Non-pigmented ciliary epithelial cell (primary cell): ENCODE data around the gene PDE4A.

Experiments used
- DNase-seq: peaks from one replicate; pipeline ENCODE4 v3.0.0-alpha.2; 2010; ENCODE audit warnings: low read depth

The PDE4A gene

DNA sequence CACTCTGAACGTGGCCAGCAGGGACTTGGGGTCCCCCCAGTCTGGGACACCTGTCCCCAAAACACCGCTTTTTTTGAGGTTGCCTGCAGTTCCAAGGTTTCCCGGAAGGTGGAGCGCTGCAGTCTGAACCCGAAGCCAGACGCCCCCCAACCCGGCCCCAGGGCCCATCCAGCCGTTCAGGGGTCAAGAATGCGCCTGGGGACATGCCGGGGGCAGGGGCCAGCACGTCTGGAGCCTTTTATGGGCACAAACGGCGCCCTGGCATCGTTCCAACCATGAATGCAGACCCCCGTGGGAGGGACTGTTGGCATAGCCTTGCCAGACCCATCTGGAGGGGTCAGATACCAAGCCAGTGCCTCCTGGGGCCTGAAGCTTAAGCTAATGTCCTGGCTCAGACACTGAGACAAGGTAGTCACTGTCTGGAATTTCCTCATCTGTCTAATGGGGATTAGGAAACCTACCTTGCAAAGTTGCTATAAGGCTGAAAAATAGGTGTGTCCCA, 90.0 kb downstream of the PDE4A start:
- no peak for DNase-seq

DNA sequence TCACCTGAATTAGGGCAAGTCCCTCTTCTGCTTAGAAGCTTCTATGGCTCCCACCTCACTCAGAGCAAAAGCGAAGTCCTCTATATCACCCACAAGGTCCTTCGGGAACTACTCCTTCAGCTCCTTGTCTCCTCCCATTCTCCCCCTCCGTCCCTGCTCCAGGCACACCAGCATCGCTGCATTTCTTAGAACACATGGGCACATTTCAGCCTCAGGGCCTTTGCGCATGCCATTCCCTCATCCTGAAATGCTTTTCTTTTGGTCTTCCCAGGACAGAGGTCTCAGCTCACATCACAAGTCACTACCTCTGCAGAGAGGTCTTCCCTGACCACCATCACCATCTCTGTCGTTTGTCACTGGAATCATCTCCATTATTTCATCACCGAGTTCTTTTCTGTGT, 92.9 kb downstream of the PDE4A start:
- no peak for DNase-seq

DNA sequence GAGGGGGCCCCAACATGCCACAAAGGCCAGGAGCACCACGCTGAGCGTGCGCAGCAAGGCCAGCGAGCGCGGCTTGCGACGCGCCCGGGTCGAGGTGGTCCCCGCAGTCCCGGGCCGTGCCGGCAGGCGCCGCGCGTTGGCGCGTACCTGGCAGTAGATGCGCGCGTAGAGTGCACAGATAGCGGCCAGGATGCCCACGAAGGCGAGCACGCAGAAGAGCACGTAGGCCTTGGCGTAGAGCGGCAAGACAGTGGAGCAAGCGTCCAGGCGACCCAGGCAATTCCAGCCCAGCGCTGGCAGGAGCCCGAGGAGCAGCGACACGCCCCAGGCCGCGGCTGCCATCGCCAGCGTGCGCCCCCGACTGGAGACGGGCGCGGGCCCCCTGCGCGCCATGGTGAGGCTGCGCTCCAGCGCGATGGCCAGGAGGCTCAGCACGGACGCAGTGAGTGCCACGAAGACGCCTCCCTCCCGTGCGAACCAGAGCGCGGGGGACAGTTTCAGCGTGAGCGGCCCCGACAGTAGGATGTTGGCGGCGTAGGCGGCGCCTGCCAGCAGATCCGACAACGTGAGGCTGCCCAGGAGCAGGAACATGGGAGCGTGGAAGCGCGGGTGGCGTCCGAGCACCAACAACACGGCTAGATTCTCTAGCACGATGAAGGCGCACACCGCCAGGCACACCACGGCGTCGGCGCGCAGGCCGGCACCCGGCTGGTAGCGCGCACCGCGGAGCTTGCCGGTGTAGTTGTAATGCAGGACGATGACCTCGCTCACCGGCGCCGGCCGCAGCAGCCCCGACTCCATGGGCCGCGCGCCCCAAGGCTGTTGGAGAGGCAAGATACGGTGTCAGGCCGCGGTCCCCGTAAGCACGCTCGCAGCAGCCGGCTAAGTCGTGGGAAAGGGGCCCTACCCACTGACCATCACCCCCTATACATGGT, 94.1 kb downstream of the PDE4A start:
- DNase-seq = no peak

- no peak for DNase-seq
Measured at GRCh38 chr19:10516064-10516385, 95.7 kb downstream of the PDE4A start.

- no peak for DNase-seq
Measured at GRCh38 chr19:10516671-10517286, 96.4 kb downstream of the PDE4A start.

DNA sequence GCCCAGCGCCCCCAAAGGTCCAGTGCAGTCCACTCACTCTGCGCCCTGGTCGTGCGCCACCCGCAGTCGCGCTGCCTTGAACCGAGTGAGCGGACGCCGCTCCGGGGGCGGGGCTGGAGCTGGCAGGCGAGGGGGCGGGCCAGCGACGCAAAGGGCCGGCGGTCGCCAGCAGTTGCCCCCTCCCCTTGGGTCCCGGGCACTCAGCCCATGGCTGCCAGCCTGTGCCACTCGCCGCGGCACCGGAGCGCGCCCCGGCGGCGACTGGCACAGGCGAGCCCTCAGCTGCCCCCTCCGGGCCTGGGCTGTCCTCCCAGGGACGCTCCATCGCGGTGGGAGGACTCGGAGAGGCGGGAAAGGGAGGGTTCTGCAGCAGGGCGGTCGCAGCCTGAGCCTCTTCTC, 97.0 kb downstream of the PDE4A start, which contains the start of gene S1PR5:
S1PR5 (minus strand) TSS at position 87 of the 399 bp plus-strand sequence. CDS start 2,436 bp downstream, outside the sequence.
- no peak for DNase-seq

GRCh38 chr19:10517760-10518443, 97.6 kb downstream of the PDE4A start:
- no peak for DNase-seq

GRCh38 chr19:10518444-10519361, 98.4 kb downstream of the PDE4A start:
- DNase-seq = no peak
